HAP-1 (cell line): ENCODE data around the gene KRT83.

ENCODE experiments used
- DNase-seq, 2 experiments: peaks; one replicate each; pipeline ENCODE4 v3.0.0-alpha.2; 2016 to 2020; ENCODE audit warnings: low spot score in 2 of 2
- H3K27me3 ChIP-seq: fragments of 250-450 bp; sonication (Bioruptor Pico); 2 replicates; pipeline ENCODE4 v1.5.1; 2020; ENCODE audit warnings: low read depth, mild to moderate bottlenecking, moderate library complexity
- H3K36me3 ChIP-seq: fragments of 250-450 bp; sonication (Bioruptor Pico); replicated peaks from 2 replicates; pipeline ENCODE4 v1.5.1; 2020; ENCODE audit warnings: mild to moderate bottlenecking
- H3K4me1 ChIP-seq: fragments of 250-450 bp; sonication (Bioruptor Pico); 2 replicates; pipeline ENCODE4 v1.5.1; 2020; ENCODE audit warnings: mild to moderate bottlenecking
- H3K4me3 ChIP-seq: fragments of 250-450 bp; sonication (Bioruptor Pico); 2 replicates; pipeline ENCODE4 v1.5.1; 2020; ENCODE audit warnings: mild to moderate bottlenecking, moderate library complexity
- H3K9me3 ChIP-seq: fragments of 250-450 bp; sonication (Bioruptor Pico); 2 replicates; pipeline ENCODE4 v1.5.1; 2020; ENCODE audit warnings: mild to moderate bottlenecking, moderate library complexity
- in situ Hi-C: fragments of 300-500 bp; cut with MboI; formaldehyde crosslinking; loops from 3 replicates; pipeline ENCODE4 v1.14.3; 2020; ENCODE audit warnings: low sequenced_read_pairs, inconsistent platforms, mixed read lengths

Gene KRT83

DNA sequence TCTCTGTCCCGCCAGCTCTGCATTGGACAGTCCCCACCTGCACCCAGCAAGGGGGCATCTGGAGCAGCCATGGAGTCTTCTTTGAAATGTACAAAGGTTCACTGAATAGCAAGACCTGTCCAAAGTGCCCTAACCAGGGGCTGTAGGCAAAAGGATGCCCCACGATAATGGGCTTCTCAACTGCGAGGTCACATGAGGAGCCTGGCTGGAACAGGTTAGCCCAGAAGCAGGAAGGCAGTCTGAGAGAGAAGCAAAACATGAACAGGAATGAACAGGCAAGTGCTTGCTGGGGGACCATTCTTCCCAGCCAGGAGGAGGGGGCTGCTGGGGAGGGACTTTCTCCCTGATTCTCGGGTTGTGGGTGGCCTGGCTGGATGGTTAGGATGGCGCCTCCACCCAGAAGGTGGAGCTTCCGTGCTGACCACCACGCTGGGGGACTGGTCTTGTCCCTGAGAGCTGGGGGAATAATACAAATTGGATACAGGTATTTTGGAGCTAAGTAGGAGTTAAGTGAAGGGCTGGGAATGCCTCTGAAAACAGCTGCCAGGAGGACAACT, 39.0 kb upstream of the KRT83 start:
- no peaks in the 10 kb centered on the region for H3K36me3 ChIP-seq
- no peak overlapping the region for H3K4me3 ChIP-seq
- no peaks in the 10 kb centered on the region for H3K9me3 ChIP-seq
- in situ Hi-C loops, result loop anchor here (10.0 kb wide), 1 partner anchor 515 kb away; no protein-coding TSS in a partner anchor
- H3K4me1 ChIP-seq, result no peaks in the 10 kb centered on the region
- no peak for DNase-seq
- H3K27me3 ChIP-seq, result no peaks in the 10 kb centered on the region

DNA sequence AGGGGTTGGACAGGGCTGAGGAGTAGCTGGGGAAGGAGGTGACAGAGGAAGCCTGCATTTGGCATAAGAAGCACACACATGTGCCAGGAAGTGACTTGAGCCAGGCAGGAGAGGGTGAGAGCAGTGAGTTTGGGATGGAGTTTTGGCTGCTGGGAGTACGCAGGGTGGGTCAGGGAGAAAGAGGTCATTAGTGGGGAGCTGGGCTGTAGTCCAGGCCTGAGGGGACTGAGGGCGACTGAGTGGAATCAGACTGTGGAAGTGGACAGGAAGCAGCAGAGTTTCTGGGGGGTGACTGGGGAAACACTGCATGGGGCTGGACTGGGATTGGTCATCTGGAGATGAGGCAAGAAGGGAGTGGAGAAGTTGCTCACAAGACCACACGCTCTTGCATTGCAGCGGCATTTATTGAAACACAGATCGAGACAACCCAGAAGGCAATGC, 38.4 kb upstream of the KRT83 start:
- in situ Hi-C loops, result loop anchor here (10.0 kb wide), 1 partner anchor 515 kb away; no protein-coding TSS in a partner anchor
- DNase-seq, result no peak

DNA sequence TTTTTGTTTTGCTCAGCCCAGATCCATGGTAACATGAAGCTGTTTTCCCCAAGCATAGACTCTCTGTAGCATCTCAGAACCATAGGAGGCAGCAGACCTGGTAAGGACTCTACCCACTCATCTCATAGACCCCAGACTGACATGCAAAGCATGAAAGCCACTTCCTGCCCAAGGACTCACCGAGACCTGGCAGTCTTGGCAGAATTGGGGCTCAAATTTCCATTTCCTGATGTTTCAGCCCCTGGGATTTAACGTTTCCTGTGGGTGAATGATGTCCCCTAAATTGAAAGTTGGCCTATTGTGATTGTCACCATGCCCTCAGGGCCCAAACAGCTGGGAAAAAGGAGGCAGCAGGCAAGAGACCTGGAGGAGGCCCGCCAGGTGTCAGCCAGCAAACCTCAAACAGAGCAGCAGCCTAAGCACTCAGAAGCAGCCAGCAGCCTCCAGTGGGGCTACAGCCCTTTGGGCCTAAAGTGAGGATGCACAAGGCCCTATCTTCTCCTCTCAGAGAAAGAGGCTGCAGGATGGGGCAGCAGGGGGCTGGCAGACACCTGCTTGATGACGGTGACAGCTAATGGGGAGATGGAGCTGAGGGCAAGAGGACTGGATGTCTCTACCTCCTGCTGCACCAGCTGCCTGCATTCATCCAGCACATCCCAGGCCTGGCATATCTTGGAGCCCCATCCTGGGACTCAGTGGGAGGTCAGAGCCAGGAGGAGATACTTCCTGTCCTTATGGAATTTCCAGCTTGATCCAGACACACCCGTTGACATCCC, 37.6 kb upstream of the KRT83 start:
- Histone ChIP-seq H3K4me1 (no peaks in the 10 kb centered on the region), H3K36me3 (no peaks in the 10 kb centered on the region), H3K27me3 (no peaks in the 10 kb centered on the region), H3K9me3 (no peaks in the 10 kb centered on the region), H3K4me3 (no peak overlapping the region)
- no peak for DNase-seq
- in situ Hi-C loops, result no loop called here

More for the DNA sequence above, 38.4 kb upstream of the KRT83 start:
- Histone ChIP-seq H3K9me3 (no peaks in the 10 kb centered on the region), H3K36me3 (no peaks in the 10 kb centered on the region), H3K4me3 (no peak overlapping the region), H3K27me3 (no peaks in the 10 kb centered on the region), H3K4me1 (no peaks in the 10 kb centered on the region)

DNA sequence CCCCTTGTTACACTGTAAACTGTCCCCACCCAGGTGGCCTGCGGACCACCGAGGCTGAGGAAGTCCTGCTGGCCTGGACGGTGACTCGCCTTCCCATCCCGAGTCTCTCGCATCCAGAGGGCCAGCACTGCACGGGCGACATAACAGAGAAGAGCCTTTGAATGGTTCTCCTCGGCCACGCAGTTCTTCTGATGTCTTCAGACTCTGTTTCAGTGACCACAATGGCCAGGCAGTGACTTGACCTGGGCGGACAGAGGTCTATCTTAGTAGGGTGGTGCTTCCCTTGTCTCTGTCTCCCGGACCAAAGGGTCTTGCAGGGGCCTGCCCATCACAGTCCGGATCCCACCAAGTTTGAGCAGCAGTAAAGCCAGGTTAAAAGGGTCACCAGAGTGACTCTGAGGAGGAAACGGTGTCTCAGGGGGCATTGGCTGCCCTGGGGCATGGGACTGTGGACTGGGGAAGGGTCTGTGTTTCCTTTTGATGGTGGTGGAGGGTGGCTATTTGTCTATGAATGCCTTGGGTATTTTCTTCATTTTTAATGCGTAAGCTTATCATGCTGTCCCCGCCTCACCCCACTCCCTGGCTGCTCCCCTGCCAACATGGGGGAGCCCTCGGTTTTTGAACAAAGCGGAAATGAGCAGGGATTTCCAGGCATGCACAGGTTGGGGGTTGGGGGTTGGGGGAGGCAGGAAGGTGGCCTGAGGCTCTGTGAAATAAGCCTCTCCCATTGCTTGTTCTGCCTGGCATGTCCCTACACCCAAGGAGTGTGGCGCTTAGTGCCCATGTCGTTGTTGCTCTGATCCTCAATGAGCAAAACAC, 35.8 kb upstream of the KRT83 start:
- Histone ChIP-seq H3K4me3 (no peak overlapping the region), H3K9me3 (no peaks in the 10 kb centered on the region), H3K4me1 (no peaks in the 10 kb centered on the region), H3K36me3 (no peaks in the 10 kb centered on the region), H3K27me3 (no peaks in the 10 kb centered on the region; the same call in 1 of the 2 replicates)
- in situ Hi-C loops, result no loop called here
- DNase-seq, result no peak

DNA sequence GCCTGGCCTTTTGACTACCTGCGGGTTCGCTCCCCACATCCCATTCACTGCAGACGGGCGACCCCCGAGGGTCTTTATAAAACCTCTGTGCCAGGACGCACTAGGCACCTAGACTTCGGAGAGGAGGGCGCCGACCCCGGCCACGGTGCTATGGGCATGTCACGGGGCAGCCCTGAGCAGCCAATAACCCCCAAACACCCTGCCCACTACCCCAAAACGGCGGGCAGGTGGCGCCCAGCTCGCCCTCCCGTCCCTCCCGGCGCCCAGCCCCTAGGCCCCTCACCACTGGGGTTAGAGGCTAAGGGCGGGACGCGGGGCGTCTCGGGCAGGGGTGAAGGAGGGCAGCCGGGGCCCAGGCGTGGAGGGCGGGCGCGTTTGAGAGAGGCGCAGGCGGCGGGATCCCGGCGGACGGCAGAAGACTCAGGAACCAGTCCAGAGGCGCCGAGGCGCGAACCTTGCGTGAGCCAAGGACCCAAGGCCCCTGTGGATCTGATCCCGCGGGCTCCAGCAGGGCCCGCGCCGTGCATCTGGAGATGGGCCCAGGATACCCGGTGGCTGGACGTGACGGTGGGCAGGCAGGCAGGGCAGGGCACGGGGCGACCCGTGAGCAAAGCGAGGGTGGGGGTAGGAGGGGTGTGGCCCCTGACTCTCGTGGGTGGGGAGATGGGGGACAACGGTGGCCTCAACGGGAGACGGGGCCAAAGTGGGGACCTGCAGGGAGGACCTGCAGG, 35.0 kb upstream of the KRT83 start:
- Histone ChIP-seq H3K36me3 (no peaks in the 10 kb centered on the region), H3K4me3 (no peak overlapping the region), H3K27me3 (no peaks in the 10 kb centered on the region; the same call in 1 of the 2 replicates), H3K4me1 (no peaks in the 10 kb centered on the region), H3K9me3 (no peaks in the 10 kb centered on the region)
- no peak for DNase-seq
- in situ Hi-C loops, result no loop called here

DNA sequence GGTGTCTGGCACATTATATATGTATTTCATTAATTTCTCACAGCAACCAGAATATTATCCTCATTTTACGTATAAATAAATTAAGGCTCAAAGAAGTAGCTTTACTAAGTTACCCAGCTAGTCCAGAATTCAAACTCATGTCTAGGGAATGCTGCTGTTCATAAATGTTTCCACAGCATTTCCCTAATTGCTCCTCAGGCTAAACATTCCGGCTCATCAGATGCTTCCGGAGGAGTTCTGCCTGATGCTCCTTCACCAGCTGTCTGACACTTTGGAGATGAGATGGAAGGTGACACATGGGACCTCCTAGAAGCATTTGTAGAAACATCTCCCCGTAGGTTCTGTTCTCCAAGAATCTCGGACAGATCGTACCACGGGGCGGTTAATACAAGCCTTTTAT, 34.0 kb upstream of the KRT83 start:
- in situ Hi-C loops, result no loop called here
- Histone ChIP-seq H3K4me3 (no peak overlapping the region), H3K9me3 (no peaks in the 10 kb centered on the region), H3K36me3 (no peaks in the 10 kb centered on the region), H3K4me1 (no peaks in the 10 kb centered on the region), H3K27me3 (no peaks in the 10 kb centered on the region; the same call in 1 of the 2 replicates)
- DNase-seq, result no peak

DNA sequence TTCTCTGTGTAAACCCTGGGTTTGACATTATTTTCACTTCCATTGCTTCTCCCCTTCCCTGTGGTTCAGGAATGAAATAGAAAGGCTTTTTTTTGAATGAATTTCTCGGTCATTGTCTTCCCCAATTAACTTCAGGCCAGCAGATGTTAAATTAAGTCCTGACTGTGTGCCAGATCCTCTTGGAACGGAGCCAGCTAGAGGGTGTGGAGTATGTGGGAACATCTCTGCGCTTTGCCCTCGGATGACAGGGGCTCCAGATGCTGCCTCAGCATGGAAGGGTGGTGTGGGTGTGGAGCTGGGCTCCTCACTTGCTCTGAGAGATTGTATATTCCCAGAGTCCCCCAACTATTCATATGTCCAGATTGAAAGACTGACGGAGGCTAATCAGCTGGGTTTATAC, 33.0 kb upstream of the KRT83 start:
- DNase-seq, result no peak
- Histone ChIP-seq H3K36me3 (no peaks in the 10 kb centered on the region), H3K4me3 (no peak overlapping the region), H3K4me1 (no peaks in the 10 kb centered on the region), H3K9me3 (no peaks in the 10 kb centered on the region), H3K27me3 (no peaks in the 10 kb centered on the region; the same call in 1 of the 2 replicates)
- in situ Hi-C loops, result no loop called here

DNA sequence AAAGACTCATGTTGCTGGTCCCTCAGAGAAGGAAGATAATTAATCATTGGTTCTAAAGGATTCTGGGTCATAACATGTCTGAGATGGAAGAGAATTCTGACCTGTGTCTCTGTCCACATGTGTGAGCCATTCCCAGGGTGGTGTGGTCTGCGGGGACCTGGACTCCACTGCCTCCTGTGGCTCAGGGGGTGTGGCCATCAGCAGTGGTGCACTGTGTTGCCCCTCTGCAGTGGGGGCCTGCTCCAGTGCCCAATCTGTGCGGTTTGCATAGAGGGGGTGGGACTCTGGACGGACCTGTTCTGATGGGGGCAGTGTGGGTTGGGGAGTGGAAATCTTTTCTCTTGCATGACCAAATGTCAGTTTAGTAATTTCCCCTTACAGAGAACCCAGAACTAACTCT, 32.6 kb upstream of the KRT83 start:
- in situ Hi-C loops, result no loop called here
- no peaks in the 10 kb centered on the region for H3K4me1 ChIP-seq
- H3K36me3 ChIP-seq, result no peaks in the 10 kb centered on the region
- DNase-seq, result no peak
- no peak overlapping the region for H3K4me3 ChIP-seq
- H3K9me3 ChIP-seq, result no peaks in the 10 kb centered on the region
- H3K27me3 ChIP-seq, result no peaks in the 10 kb centered on the region; the same call in 1 of the 2 replicates

DNA sequence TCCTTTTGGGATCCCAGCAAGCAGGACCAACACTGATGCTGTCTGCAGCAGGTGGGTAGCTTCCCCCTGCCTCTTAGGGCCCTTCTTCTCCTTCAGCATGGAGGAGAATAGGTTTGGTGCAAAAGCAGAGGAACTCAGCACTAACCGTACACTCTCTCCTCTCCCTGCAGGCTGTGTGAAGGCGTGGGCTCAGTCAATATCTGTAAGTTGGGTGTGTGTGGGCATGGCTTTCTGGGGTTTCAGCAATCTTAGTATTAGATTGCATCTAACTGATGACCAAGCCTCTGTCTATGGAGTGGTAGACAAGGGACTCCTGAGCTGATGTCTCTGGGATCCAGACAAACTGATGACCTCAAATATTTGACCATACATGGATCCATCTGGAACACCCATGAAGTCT, 31.8 kb upstream of the KRT83 start:
- Histone ChIP-seq H3K27me3 (no peaks in the 10 kb centered on the region; the same call in 1 of the 2 replicates), H3K4me3 (no peak overlapping the region), H3K4me1 (no peaks in the 10 kb centered on the region), H3K36me3 (no peaks in the 10 kb centered on the region), H3K9me3 (no peaks in the 10 kb centered on the region)
- in situ Hi-C loops, result no loop called here
- no peak for DNase-seq

DNA sequence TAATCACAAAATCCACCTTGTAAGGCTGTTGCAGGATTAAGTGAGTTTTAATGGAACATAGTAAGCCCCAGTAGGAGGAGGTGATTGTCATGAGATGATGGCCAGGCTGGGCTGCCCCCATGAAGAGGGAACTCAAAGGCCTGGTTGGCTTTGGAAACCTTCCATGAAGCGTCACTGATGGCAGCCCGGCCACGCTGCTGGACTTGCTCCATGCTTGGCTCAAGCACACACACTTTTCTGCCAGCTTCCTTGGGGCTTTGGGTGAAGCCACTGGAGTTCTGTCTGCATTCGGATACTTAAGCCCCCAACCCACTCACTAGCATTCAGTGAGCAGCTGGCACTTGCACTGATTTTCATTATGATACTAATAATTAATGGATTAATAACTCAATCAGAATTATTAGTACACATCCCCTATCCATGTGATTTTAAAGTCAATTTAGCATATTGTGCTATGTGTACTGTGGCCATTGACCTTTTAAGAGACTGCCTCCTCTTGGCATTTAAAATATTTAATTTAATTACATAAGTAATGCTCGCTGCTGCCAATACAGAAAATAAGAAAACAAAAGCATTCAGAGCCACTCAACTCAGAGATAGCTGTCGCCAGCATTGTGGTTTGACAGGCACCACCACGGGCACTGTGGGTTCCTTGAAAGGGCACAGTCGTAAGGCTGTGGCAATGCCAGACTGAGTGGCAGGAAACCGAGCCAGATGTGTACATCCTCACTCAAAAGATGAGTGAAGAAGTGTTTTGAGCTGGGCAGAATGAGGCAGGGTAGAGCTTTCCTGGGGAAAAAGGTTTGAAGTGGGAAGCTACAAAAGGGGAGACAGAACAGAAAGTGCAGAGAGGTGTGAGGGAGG, 30.2 kb upstream of the KRT83 start:
- DNase-seq, result no peak
- H3K4me3 ChIP-seq, result no peak overlapping the region
- H3K4me1 ChIP-seq, result no peaks in the 10 kb centered on the region
- in situ Hi-C loops, result no loop called here
- no peaks in the 10 kb centered on the region for H3K36me3 ChIP-seq
- H3K9me3 ChIP-seq, result no peaks in the 10 kb centered on the region
- no peaks in the 10 kb centered on the region; the same call in 1 of the 2 replicates for H3K27me3 ChIP-seq

DNA sequence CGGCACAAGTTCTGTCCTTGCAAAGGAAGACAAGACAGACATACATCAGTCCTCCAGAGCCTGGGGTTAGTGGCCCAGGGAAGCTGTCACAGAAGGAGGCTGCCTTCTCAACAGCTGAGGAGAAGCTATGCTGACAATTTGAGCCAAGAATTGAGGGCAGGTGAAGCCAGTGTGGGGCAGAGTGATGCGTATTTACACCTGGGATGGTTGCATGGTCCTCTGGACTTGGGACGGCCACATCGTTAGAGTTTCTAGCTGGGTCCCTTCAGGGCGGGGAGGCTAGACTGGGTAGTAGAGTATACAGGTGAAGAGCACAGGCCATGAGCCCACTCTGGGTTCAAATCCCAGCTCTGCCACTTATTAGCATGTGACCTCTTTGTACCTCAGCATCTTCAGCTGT, 29.6 kb upstream of the KRT83 start:
- no peak for DNase-seq
- H3K4me1 ChIP-seq, result no peaks in the 10 kb centered on the region
- H3K4me3 ChIP-seq, result no peak overlapping the region
- in situ Hi-C loops, result no loop called here
- no peaks in the 10 kb centered on the region for H3K36me3 ChIP-seq
- H3K9me3 ChIP-seq, result no peaks in the 10 kb centered on the region
- H3K27me3 ChIP-seq, result no peaks in the 10 kb centered on the region; the same call in 1 of the 2 replicates

DNA sequence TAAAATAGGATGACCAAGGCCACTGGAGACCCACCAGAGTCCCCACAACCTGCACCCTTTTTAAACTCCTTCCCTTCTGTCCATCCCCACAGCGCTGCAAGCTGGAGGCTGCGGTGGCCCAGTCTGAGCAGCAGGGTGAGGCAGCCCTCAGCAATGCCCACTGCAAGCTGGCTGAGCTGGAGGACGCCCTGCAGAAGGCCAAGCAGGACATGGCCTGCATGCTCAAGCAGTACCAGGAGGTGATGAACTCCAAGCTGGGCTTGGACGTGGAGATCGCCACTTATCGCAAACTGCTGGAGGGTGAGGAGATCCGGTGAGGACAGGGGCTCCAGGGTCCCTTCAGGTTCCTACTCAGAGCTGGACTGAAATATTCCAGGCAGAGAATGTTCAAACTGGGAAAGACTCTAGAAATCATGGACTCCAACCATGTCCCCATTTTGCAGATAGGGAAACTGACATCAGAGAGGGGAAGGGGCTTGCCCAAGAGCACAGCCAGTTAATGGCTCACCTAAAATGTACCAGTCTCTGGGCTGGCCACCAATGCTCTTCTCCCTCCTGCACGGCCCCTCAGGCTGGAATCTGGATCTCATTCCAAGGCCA, 28.9 kb upstream of the KRT83 start:
- in situ Hi-C loops, result no loop called here
- no peak for DNase-seq
- Histone ChIP-seq H3K27me3 (no peaks in the 10 kb centered on the region; the same call in 1 of the 2 replicates), H3K4me1 (no peaks in the 10 kb centered on the region), H3K36me3 (no peaks in the 10 kb centered on the region), H3K4me3 (no peak overlapping the region), H3K9me3 (no peaks in the 10 kb centered on the region)
